ENCODE results near the gene ADAMTS2.

Gene ADAMTS2

GRCh38 chr5:179232091-179232735 is 113.0 kb downstream of the ADAMTS2 start:
- Histone ChIP-seq H3K4me1 (ENCODE audit: control insufficient read depth in 1 of 2, insufficient read depth in 2 of 2, low read length in 2 of 2) (no peaks in the 10 kb centered on the region), H3K27ac (ENCODE audit: low read length) (no peak overlapping the region), H3K4me3 (ENCODE audit: low read depth in 1 of 2, low read length in 2 of 2) (no peak overlapping the region), H3K36me3 (ENCODE audit: control insufficient read depth in 1 of 2, insufficient read depth in 2 of 2, low read length in 2 of 2) (no peaks in the 10 kb centered on the region), H3K9me3 (ENCODE audit: control insufficient read depth in 1 of 2, low read length in 2 of 2) (no peaks in the 10 kb centered on the region), H3K27me3 (ENCODE audit: low read depth, low read length) (no peaks in the 10 kb centered on the region)

GRCh38 chr5:179231309-179231708 is 114.0 kb downstream of the ADAMTS2 start:
- H3K36me3 ChIP-seq (ENCODE audit: control insufficient read depth in 1 of 2, insufficient read depth in 2 of 2, low read length in 2 of 2): no peaks in the 10 kb centered on the region
- no peak overlapping the region for H3K4me3 ChIP-seq (ENCODE audit: low read depth in 1 of 2, low read length in 2 of 2)
- H3K4me1 ChIP-seq (ENCODE audit: control insufficient read depth in 1 of 2, insufficient read depth in 2 of 2, low read length in 2 of 2): no peaks in the 10 kb centered on the region
- no peaks in the 10 kb centered on the region for H3K9me3 ChIP-seq (ENCODE audit: control insufficient read depth in 1 of 2, low read length in 2 of 2)
- H3K27ac ChIP-seq (ENCODE audit: low read length): no peak overlapping the region
- H3K27me3 ChIP-seq (ENCODE audit: low read depth, low read length): no peaks in the 10 kb centered on the region

- H3K27ac ChIP-seq (ENCODE audit: low read length): no peak overlapping the region
- H3K4me1 ChIP-seq (ENCODE audit: control insufficient read depth in 1 of 2, insufficient read depth in 2 of 2, low read length in 2 of 2): no peaks in the 10 kb centered on the region
- H3K4me3 ChIP-seq (ENCODE audit: low read depth in 1 of 2, low read length in 2 of 2): no peak overlapping the region
- H3K9me3 ChIP-seq (ENCODE audit: control insufficient read depth in 1 of 2, low read length in 2 of 2): no peaks in the 10 kb centered on the region
- H3K36me3 ChIP-seq (ENCODE audit: control insufficient read depth in 1 of 2, insufficient read depth in 2 of 2, low read length in 2 of 2): no peaks in the 10 kb centered on the region
- H3K27me3 ChIP-seq (ENCODE audit: low read depth, low read length): no peaks in the 10 kb centered on the region
Measured at GRCh38 chr5:179230061-179230461, 115.2 kb downstream of the ADAMTS2 start.

GRCh38 chr5:179229331-179229831 is 115.9 kb downstream of the ADAMTS2 start:
- H3K4me3 ChIP-seq (ENCODE audit: low read depth in 1 of 2, low read length in 2 of 2): no peak overlapping the region
- no peaks in the 10 kb centered on the region for H3K9me3 ChIP-seq (ENCODE audit: control insufficient read depth in 1 of 2, low read length in 2 of 2)
- H3K4me1 ChIP-seq (ENCODE audit: control insufficient read depth in 1 of 2, insufficient read depth in 2 of 2, low read length in 2 of 2): no peaks in the 10 kb centered on the region
- H3K27me3 ChIP-seq (ENCODE audit: low read depth, low read length): no peaks in the 10 kb centered on the region
- H3K36me3 ChIP-seq (ENCODE audit: control insufficient read depth in 1 of 2, insufficient read depth in 2 of 2, low read length in 2 of 2): no peaks in the 10 kb centered on the region
- no peak overlapping the region for H3K27ac ChIP-seq (ENCODE audit: low read length)

GRCh38 chr5:179228341-179229121 is 116.7 kb downstream of the ADAMTS2 start:
- Histone ChIP-seq H3K36me3 (ENCODE audit: control insufficient read depth in 1 of 2, insufficient read depth in 2 of 2, low read length in 2 of 2) (no peaks in the 10 kb centered on the region), H3K9me3 (ENCODE audit: control insufficient read depth in 1 of 2, low read length in 2 of 2) (no peaks in the 10 kb centered on the region), H3K4me1 (ENCODE audit: control insufficient read depth in 1 of 2, insufficient read depth in 2 of 2, low read length in 2 of 2) (no peaks in the 10 kb centered on the region), H3K4me3 (ENCODE audit: low read depth in 1 of 2, low read length in 2 of 2) (no peak overlapping the region), H3K27ac (ENCODE audit: low read length) (no peak overlapping the region), H3K27me3 (ENCODE audit: low read depth, low read length) (no peaks in the 10 kb centered on the region)

- Histone ChIP-seq H3K9me3 (ENCODE audit: control insufficient read depth in 1 of 2, low read length in 2 of 2) (no peaks in the 10 kb centered on the region), H3K27ac (ENCODE audit: low read length) (no peak overlapping the region), H3K36me3 (ENCODE audit: control insufficient read depth in 1 of 2, insufficient read depth in 2 of 2, low read length in 2 of 2) (no peaks in the 10 kb centered on the region), H3K4me1 (ENCODE audit: control insufficient read depth in 1 of 2, insufficient read depth in 2 of 2, low read length in 2 of 2) (no peaks in the 10 kb centered on the region), H3K27me3 (ENCODE audit: low read depth, low read length) (no peaks in the 10 kb centered on the region), H3K4me3 (ENCODE audit: low read depth in 1 of 2, low read length in 2 of 2) (no peak overlapping the region)
Measured at GRCh38 chr5:179227580-179228311, 117.5 kb downstream of the ADAMTS2 start.

- Histone ChIP-seq H3K4me3 (ENCODE audit: low read depth in 1 of 2, low read length in 2 of 2) (no peak overlapping the region), H3K27ac (ENCODE audit: low read length) (no peak overlapping the region)
Measured at GRCh38 chr5:179227229-179227579, 118.1 kb downstream of the ADAMTS2 start.

GRCh38 chr5:179226696-179227095 is 118.6 kb downstream of the ADAMTS2 start:
- H3K27me3 ChIP-seq (ENCODE audit: low read depth, low read length): no peaks in the 10 kb centered on the region
- no peaks in the 10 kb centered on the region for H3K4me1 ChIP-seq (ENCODE audit: control insufficient read depth in 1 of 2, insufficient read depth in 2 of 2, low read length in 2 of 2)
- no peak overlapping the region for H3K27ac ChIP-seq (ENCODE audit: low read length)
- H3K36me3 ChIP-seq (ENCODE audit: control insufficient read depth in 1 of 2, insufficient read depth in 2 of 2, low read length in 2 of 2): no peaks in the 10 kb centered on the region
- no peak overlapping the region for H3K4me3 ChIP-seq (ENCODE audit: low read depth in 1 of 2, low read length in 2 of 2)
- H3K9me3 ChIP-seq (ENCODE audit: control insufficient read depth in 1 of 2, low read length in 2 of 2): no peaks in the 10 kb centered on the region

More at GRCh38 chr5:179227229-179227579, 118.1 kb downstream of the ADAMTS2 start:
- Histone ChIP-seq H3K36me3 (ENCODE audit: control insufficient read depth in 1 of 2, insufficient read depth in 2 of 2, low read length in 2 of 2) (no peaks in the 10 kb centered on the region), H3K9me3 (ENCODE audit: control insufficient read depth in 1 of 2, low read length in 2 of 2) (no peaks in the 10 kb centered on the region), H3K27me3 (ENCODE audit: low read depth, low read length) (no peaks in the 10 kb centered on the region), H3K4me1 (ENCODE audit: control insufficient read depth in 1 of 2, insufficient read depth in 2 of 2, low read length in 2 of 2) (no peaks in the 10 kb centered on the region)

- Histone ChIP-seq H3K27me3 (ENCODE audit: low read depth, low read length) (no peaks in the 10 kb centered on the region), H3K27ac (ENCODE audit: low read length) (no peak overlapping the region), H3K4me3 (ENCODE audit: low read depth in 1 of 2, low read length in 2 of 2) (no peak overlapping the region), H3K4me1 (ENCODE audit: control insufficient read depth in 1 of 2, insufficient read depth in 2 of 2, low read length in 2 of 2) (no peaks in the 10 kb centered on the region), H3K9me3 (ENCODE audit: control insufficient read depth in 1 of 2, low read length in 2 of 2) (no peaks in the 10 kb centered on the region), H3K36me3 (ENCODE audit: control insufficient read depth in 1 of 2, insufficient read depth in 2 of 2, low read length in 2 of 2) (no peaks in the 10 kb centered on the region)
Measured at GRCh38 chr5:179225387-179225786, 119.9 kb downstream of the ADAMTS2 start.

GRCh38 chr5:179224741-179225140 is 120.5 kb downstream of the ADAMTS2 start:
- no peak overlapping the region for H3K27ac ChIP-seq (ENCODE audit: low read length)
- H3K4me3 ChIP-seq (ENCODE audit: low read depth in 1 of 2, low read length in 2 of 2): no peak overlapping the region
- H3K36me3 ChIP-seq (ENCODE audit: control insufficient read depth in 1 of 2, insufficient read depth in 2 of 2, low read length in 2 of 2): no peaks in the 10 kb centered on the region
- H3K9me3 ChIP-seq (ENCODE audit: control insufficient read depth in 1 of 2, low read length in 2 of 2): no peaks in the 10 kb centered on the region
- no peaks in the 10 kb centered on the region for H3K27me3 ChIP-seq (ENCODE audit: low read depth, low read length)
- H3K4me1 ChIP-seq (ENCODE audit: control insufficient read depth in 1 of 2, insufficient read depth in 2 of 2, low read length in 2 of 2): no peaks in the 10 kb centered on the region

GRCh38 chr5:179223961-179224360 is 121.3 kb downstream of the ADAMTS2 start:
- Histone ChIP-seq H3K4me1 (ENCODE audit: control insufficient read depth in 1 of 2, insufficient read depth in 2 of 2, low read length in 2 of 2) (no peaks in the 10 kb centered on the region), H3K27ac (ENCODE audit: low read length) (no peak overlapping the region), H3K27me3 (ENCODE audit: low read depth, low read length) (no peaks in the 10 kb centered on the region), H3K9me3 (ENCODE audit: control insufficient read depth in 1 of 2, low read length in 2 of 2) (no peaks in the 10 kb centered on the region), H3K4me3 (ENCODE audit: low read depth in 1 of 2, low read length in 2 of 2) (no peak overlapping the region), H3K36me3 (ENCODE audit: control insufficient read depth in 1 of 2, insufficient read depth in 2 of 2, low read length in 2 of 2) (no peaks in the 10 kb centered on the region)

Measured in muscle layer of duodenum (tissue), 2 donors.